ACC112 (cell line): Measurements from ENCODE around the gene ZMIZ2.

Experiments
- H2AFZ ChIP-seq: fragments of 200-600 bp; sonication (generic); one replicate; pipeline ENCODE4 v1.6.0; 2017; ENCODE audit warnings: antibody characterized with exemption, low read length; ENCODE audit not compliant: unreplicated experiment
- H3K27ac ChIP-seq: fragments of 200-600 bp; sonication (generic); 2 replicates; pipeline ENCODE4 v1.5.1; 2014; ENCODE audit warnings: low read depth, mild to moderate bottlenecking, antibody characterized with exemption, low read length, moderate library complexity
- H3K27me3 ChIP-seq: fragments of 200-600 bp; sonication (generic); 2 replicates; pipeline ENCODE4 v1.6.1; 2014; ENCODE audit warnings: mild to moderate bottlenecking, antibody characterized with exemption, low read length, moderate library complexity, mixed read lengths; ENCODE audit not compliant: insufficient read depth
- H3K36me3 ChIP-seq: fragments of 200-600 bp; sonication (generic); 2 replicates; pipeline ENCODE4 v1.6.1; 2016; ENCODE audit warnings: mild to moderate bottlenecking, antibody characterized with exemption, low read length, moderate library complexity, mixed read lengths; ENCODE audit not compliant: insufficient read depth
- H3K4me1 ChIP-seq: fragments of 200-600 bp; sonication (generic); one replicate; pipeline ENCODE4 v1.6.1; 2016; ENCODE audit warnings: low read length, mixed read lengths; ENCODE audit not compliant: insufficient read depth, unreplicated experiment, control insufficient read depth
- H3K4me3 ChIP-seq: fragments of 200-600 bp; sonication (generic); 2 replicates; pipeline ENCODE4 v1.5.1; 2014; ENCODE audit warnings: mild to moderate bottlenecking, low read depth, low read length
- H3K79me2 ChIP-seq: fragments of 200-600 bp; sonication (generic); one replicate; pipeline ENCODE4 v1.6.0; 2016; ENCODE audit warnings: low read length; ENCODE audit not compliant: control insufficient read depth, unreplicated experiment, insufficient read depth

ZMIZ2 gene

DNA sequence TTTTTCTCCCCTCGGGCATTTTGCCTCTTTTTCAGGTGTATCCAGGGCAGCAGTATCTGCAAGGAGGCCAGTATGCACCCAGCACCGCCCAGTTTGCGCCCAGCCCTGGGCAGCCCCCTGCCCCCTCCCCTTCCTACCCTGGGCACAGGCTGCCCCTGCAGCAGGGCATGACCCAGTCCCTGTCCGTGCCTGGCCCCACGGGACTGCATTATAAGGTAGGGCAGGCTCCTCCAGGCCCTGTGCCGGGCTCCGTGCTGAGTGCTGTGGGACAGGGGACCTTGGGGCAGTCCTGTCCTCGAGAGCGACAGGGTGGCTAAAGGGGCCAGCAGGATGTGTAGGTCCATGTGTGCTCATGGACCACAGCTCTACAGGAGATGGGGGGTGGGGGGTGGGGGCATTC, 10.6 kb downstream of the ZMIZ2 start:
- peaks cover 10% of the 10 kb centered on the region for H3K79me2 ChIP-seq
- H3K36me3 ChIP-seq, result no peaks in the 10 kb centered on the region; the same call in 1 of the 2 replicates
- H3K27ac ChIP-seq, result no peak overlapping the region
- H3K27me3 ChIP-seq, result no peaks in the 10 kb centered on the region
- no peak overlapping the region for H3K4me3 ChIP-seq
- H3K4me1 ChIP-seq, result no peaks in the 10 kb centered on the region
- no peak overlapping the region for H2AFZ ChIP-seq

DNA sequence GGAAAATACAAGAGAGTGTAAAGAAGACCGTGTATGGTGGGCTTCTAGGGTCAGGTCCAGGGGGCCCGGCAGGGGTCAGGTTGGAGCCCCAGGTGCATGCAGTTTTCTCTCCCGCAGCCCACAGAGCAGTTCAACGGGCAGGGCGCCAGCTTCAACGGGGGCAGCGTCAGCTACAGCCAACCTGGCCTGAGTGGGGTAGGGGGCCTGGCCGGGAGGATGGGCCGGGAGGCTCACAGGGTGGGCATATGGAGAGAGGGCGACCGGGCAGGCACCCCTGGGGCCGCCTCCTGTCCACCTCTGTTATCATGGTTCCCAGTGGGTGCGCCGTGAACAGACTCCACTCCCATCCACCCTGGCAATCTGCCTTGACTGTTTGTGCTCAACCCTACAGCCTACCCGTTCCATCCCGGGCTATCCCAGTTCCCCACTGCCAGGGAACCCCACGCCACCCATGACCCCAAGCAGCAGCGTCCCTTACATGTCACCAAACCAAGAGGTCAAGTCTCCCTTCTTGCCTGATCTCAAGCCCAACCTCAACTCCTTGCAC, 11.5 kb downstream of the ZMIZ2 start:
- H3K36me3 ChIP-seq, result no peaks in the 10 kb centered on the region; the same call in 1 of the 2 replicates

DNA sequence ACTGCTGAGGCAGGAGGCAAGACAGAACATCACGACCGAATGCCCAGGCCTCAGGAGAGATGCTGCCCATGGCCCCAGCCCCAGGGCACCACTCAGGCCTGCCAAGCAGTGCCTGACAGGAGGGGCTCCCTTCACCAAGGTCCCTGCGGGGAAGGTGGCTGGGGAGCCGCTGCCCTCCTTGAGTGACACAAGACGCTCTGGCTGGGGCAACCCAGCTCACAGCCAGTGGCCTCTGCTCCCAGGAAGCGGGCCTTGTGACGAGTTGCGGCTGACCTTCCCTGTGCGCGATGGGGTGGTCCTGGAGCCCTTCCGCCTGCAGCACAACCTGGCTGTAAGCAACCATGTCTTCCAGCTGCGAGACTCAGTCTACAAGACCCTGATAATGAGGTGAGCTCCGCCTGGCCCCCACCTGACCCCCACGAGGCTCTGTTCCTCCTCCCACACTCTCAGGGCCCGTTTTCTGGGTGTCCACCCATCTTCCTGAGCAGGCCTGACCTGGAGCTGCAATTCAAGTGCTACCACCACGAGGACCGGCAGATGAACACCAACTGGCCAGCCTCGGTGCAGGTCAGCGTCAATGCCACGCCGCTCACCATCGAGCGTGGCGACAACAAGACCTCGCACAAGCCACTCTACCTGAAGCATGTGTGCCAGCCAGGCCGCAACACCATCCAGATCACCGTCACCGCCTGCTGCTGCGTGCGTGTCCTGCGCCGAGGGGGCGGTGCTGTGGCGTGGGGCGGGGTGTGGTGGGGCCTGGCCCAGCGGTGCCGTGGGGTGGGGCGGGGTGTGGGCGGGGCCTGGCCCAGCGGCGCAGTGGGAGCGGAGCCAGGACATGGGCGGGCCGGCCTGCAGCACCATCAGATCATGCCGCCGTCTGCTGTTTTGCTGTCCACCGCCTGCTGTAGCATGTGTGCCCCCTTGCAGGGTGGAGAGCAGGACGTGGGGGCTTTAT, 12.8 kb downstream of the ZMIZ2 start:
- Histone ChIP-seq H3K27ac (no peak overlapping the region), H3K79me2 (no peaks in the 10 kb centered on the region), H3K36me3 (no peaks in the 10 kb centered on the region; the same call in 1 of the 2 replicates), H2AFZ (no peak overlapping the region), H3K27me3 (no peaks in the 10 kb centered on the region), H3K4me3 (no peak overlapping the region), H3K4me1 (no peaks in the 10 kb centered on the region)

More for the DNA sequence above, 11.5 kb downstream of the ZMIZ2 start:
- H3K27me3 ChIP-seq, result no peaks in the 10 kb centered on the region
- H3K27ac ChIP-seq, result no peak overlapping the region
- H3K4me1 ChIP-seq, result no peaks in the 10 kb centered on the region
- H3K4me3 ChIP-seq, result no peak overlapping the region
- H2AFZ ChIP-seq, result no peak overlapping the region
- peaks cover 2% of the 10 kb centered on the region for H3K79me2 ChIP-seq

DNA sequence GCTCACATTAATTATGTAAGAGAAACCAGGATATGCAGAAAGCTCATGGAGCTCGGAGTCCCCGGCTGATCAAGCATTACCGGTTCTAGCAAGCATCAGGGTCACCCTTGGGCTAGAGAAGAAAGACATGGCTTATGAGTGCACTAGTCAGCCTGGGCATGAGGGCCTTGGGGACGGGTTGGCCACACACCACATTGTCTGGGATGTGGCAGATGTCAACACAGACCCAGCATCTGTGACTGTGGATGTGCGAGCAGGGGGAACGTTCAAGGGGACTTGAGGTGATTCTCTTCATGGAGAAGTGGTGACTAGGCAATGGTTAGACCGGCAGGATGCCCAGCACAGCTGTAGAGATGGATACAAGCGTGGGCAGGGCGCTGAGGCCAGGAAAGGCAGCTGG, 13.7 kb downstream of the ZMIZ2 start:
- Histone ChIP-seq H3K27me3 (no peaks in the 10 kb centered on the region), H3K27ac (no peak overlapping the region)

DNA sequence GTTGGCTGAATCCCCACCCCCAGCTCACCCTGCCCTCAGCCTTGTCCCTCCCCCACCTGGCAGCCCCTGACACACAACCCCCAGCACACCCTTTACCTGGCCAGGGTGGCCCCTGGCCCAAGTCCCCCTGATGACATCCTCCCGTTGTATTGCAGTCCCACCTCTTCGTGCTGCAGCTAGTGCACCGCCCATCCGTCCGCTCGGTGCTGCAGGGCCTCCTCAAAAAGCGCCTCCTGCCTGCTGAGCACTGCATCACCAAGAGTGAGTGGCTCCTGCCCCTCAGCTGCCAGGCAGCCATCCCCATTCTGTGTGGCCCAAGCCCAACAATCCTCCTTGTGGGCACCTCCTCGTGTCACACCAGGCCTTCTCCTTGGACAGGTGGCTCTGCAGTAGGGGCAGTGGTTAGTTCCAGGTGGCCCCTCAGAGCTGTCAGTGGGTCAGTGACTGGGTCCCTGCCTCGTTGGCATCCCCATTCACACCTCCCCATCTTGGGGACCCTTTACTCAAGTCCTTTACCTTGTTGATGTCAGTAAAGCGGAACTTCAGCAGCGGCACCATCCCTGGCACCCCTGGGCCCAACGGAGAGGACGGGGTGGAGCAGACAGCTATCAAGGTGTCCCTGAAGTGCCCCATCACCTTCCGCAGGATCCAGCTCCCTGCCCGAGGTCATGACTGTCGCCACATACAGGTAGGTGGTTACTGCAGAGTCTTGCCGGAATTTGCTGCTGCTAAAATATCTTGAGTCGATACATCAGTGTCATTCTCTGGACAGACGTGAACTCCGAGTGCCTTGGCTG, 14.3 kb downstream of the ZMIZ2 start:
- no peaks in the 10 kb centered on the region for H3K4me1 ChIP-seq
- H3K36me3 ChIP-seq, result no peaks in the 10 kb centered on the region; the same call in 1 of the 2 replicates
- H3K27ac ChIP-seq, result no peak overlapping the region
- H3K79me2 ChIP-seq, result no peaks in the 10 kb centered on the region
- no peak overlapping the region for H3K4me3 ChIP-seq
- no peaks in the 10 kb centered on the region for H3K27me3 ChIP-seq
- H2AFZ ChIP-seq, result no peak overlapping the region

More for the DNA sequence above, 13.7 kb downstream of the ZMIZ2 start:
- Histone ChIP-seq H3K36me3 (no peaks in the 10 kb centered on the region; the same call in 1 of the 2 replicates), H3K4me3 (no peak overlapping the region), H3K79me2 (no peaks in the 10 kb centered on the region), H3K4me1 (no peaks in the 10 kb centered on the region), H2AFZ (no peak overlapping the region)

DNA sequence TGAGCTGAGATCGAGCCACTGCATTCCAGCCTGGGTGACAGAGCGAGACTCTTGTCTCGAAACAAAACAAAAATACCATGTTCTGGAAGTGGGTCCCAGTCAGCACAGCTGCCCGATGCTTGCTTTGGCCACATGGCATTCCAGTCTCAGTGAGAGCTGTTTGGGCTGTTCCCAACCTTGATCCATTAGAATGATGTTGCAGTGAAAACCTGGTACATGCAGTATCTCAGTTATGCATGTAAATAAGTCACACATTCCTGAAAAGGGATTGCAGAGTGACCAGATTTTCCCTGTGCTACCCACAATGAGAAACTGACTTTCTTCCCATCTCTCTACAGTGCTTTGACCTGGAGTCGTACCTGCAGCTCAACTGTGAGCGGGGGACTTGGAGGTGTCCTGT, 15.4 kb downstream of the ZMIZ2 start:
- Histone ChIP-seq H3K36me3 (no peaks in the 10 kb centered on the region; the same call in 1 of the 2 replicates), H3K79me2 (no peaks in the 10 kb centered on the region), H3K27ac (no peak overlapping the region)

DNA sequence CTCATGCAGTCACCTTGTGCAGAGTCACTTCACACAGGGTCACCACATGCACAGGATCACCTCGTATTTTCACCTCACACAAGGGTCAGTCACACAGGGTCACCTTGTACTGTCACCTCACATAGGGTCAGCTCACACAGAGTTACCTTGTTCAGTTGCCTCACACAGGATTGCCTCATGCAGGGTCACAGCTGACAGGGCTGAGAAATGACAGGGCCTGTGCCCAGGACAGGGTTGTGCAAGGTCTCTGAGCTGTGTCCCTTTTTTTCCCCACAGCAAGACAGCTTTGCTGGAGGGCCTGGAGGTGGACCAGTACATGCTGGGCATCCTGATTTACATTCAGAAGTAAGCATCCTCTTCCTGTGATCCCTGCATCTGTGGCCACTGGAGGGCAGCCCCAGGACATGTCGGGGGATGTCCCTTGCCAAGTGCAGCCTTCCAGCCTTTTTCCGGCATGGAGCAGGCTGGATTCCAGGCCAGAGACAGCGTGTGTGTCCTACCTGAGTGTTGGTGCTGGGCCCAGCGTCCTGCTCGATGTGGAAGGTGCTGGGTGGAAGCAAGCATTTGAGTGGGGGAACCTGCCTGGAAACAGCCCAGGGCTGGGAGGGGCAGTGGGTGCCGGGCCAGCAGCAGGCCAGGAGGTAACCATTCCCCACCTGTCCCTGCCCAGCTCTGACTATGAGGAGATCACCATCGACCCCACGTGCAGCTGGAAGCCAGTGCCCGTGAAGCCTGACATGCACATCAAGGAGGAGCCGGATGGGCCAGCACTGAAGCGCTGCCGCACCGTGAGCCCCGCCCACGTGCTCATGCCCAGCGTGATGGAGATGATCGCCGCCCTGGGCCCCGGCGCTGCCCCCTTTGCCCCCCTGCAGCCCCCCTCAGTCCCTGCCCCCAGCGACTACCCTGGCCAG, 16.3 kb downstream of the ZMIZ2 start:
- Histone ChIP-seq H3K4me1 (peaks cover 13% of the 10 kb centered on the region), H3K27ac (no peak overlapping the region), H3K79me2 (no peaks in the 10 kb centered on the region), H3K4me3 (no peak overlapping the region), H3K36me3 (no peaks in the 10 kb centered on the region; the same call in 1 of the 2 replicates), H3K27me3 (no peaks in the 10 kb centered on the region), H2AFZ (no peak overlapping the region)

More for the DNA sequence above, 15.4 kb downstream of the ZMIZ2 start:
- peaks cover 6% of the 10 kb centered on the region for H3K4me1 ChIP-seq
- H3K4me3 ChIP-seq, result no peak overlapping the region
- no peaks in the 10 kb centered on the region for H3K27me3 ChIP-seq
- no peak overlapping the region for H2AFZ ChIP-seq

DNA sequence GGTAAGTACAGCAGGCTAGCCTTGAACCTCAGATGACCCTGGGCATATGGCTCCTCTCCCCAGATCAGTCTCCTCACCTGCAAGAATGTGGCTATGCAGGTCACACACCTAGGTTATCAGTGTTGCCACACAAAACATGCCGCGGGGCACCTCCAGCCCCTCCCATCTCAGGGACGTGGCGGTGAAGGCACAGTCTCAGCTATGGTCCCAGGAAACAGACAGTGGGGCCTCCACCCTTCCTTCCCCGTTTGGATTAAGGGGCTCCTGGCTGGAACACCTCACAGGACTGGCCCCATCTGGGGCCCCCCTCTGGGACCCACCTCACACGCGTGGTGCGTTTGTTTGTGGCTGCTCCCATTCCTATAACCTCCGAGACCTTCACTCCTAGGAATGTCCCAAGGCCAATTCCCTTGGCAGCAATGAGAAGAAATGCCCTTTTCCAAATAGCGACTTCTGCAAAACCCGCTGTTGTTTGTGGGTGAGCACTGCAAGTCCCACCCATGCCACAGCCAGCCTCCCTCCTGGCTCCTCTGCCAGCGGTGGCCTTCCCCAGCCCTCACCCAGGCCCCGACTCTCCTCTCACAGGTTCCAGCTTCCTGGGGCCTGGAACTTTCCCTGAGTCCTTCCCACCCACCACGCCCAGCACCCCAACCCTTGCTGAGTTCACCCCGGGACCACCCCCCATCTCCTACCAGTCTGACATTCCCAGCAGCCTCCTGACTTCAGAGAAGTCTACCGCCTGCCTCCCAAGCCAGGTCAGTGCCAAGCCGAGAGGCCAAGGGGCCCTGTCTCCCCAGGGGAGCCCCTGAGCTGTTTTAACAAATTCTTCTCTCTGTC, 17.1 kb downstream of the ZMIZ2 start:
- Histone ChIP-seq H3K36me3 (no peaks in the 10 kb centered on the region; the same call in 1 of the 2 replicates), H2AFZ (no peak overlapping the region), H3K79me2 (no peaks in the 10 kb centered on the region), H3K4me3 (no peak overlapping the region), H3K27me3 (no peaks in the 10 kb centered on the region), H3K4me1 (peaks cover 18% of the 10 kb centered on the region), H3K27ac (no peak overlapping the region)

DNA sequence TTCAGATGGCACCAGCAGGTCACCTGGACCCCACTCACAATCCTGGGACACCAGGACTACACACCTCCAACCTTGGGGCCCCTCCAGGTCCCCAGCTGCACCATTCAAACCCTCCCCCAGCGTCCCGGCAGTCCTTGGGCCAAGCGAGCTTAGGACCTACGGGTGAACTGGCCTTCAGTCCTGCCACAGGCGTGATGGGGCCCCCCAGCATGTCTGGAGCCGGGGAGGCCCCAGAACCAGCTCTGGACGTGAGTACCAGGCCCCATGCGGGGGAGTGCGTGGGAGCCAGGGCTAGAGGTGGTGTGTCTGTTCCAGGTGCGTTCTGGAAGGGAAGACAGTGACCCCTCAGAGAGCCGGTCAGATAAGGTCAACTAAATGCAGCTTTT, 17.8 kb downstream of the ZMIZ2 start:
- Histone ChIP-seq H3K4me3 (no peak overlapping the region), H3K27ac (no peak overlapping the region), H3K27me3 (no peaks in the 10 kb centered on the region), H2AFZ (no peak overlapping the region), H3K4me1 (peaks cover 18% of the 10 kb centered on the region), H3K36me3 (no peaks in the 10 kb centered on the region), H3K79me2 (no peaks in the 10 kb centered on the region)
